CD4-positive, alpha-beta T cell treated with Interleukin-4 for 1 hour (primary cell): ENCODE results near the gene ITGB5.
A peak's percentile ranks its signal among the peaks of the same experiment; 100 is the strongest.

Experiments
- DNase-seq, 2 donors: peaks; one replicate each; pipeline ENCODE4 v3.0.0-alpha.2; 2020 to 2022

ITGB5 gene

DNA sequence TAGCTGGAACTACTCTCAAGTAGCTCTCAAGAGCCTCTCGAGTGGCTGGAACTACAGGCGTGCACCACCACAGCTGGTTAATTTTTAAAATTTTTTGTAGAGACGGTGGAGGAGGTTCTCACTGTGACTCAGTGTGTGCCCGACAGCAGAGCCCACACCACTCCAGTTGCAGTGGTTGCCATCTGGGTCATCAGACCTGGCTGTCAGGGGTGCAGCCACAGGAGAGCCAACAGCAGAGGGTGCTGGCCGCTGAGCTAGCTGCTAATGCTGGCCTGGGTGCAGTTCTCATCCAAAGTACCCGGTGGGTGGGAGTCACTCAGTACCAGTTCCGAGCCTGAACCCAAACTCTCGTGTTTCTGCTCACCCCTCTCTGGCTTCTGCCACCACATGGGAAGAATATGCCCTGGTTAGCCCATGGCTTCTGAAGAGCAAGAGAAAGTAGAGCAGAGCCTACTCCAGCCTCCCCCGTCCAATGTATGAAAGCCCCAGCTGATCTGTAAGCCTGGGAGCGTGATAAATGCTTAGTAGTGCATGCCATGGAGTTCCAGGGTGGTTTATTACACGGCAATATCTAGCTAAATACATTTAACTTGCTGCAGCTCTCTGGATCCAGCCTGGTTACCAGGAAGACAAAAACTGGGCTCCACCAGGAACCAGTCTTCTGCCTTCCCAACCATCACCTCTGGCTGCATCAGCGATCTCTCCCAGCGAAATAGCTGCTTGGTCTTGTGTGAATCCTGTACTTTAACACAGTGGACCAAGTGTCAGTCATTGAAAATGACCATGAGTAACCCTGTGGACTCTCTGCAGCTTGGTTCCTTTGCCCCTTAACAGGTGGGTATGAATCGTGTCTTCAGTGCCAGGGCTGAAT lies 139.8 kb downstream of the ITGB5 start:
- no peak for DNase-seq

- DNase-seq: no peak
Measured at GRCh38 chr3:124745756-124746155, 141.4 kb downstream of the ITGB5 start.

DNA sequence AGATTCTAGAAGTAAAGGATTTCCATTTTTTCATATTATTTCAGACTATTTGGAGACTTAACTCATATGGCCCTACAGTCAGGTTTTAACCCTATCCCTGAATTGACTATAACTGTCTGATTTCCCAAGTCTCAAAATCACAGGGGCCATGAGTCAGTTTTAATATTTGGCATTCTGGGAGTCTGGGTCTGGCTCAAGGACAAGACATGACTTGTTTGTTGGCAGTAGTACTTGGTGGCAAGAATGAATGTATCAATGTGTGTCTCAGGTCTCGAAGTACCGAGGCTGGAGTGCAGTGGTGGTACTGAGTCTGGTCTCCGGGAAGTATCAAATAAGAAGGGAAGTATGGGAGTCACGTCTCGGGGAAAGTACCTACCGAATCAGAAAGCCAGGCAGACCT lies 146.1 kb downstream of the ITGB5 start:
- no peak for DNase-seq

DNA sequence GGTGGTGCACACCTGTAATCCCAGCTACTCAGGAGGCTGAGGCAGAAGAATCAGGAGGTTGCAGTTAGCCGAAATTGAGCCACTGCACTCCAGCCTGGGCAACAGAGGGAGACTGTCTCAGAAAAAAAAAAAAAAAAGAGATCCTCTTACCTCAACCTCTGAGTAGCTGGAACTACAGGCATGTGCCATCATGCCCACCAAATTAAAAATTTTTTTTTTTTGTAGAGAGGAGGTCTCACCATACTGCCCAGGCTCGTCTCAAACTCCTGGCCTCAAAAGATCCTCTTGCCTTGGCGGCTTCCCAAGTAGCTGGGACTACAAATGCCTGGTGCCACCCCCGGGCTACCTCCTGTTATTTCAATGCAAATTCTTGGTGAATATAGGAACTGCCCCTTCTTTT lies 155.4 kb downstream of the ITGB5 start:
- DNase-seq: no peak

GRCh38 chr3:124730941-124731297 lies 156.2 kb downstream of the ITGB5 start:
- no peak for DNase-seq

DNA sequence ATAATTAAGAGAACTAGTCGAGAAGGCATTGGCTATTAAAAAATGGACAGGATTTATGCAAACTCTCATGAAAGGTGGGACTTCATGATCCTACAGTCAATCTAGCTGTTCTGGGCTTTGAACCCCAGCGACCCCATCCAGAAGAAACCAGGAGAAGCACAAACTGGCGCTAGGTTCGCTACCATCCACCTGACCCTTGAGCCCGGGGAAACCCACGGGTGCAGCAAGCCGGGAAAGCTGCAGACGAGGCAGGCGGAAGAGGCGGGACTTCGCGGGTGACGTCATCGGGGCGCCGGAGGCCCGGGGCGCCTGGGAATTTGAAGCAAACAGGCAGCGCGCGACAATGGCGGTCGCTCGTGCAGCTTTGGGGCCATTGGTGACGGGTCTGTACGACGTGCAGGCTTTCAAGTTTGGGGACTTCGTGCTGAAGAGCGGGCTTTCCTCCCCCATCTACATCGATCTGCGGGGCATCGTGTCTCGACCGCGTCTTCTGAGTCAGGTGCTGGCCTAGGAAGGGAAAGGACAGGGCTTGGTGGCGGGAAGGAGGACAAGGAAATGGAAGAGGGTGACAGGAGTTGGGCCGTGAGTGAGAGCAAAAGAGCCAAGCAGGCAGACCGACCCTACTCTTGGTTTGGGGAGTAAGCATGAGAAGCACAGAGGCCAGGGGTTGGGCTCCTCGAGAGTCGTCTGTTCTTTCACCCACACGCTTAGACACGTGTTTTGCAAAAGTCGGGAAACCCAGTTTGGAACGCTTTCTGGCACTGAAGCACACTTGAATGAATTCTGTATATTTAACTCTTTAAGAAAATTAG lies 156.8 kb downstream of the ITGB5 start, which contains the start of gene UMPS:
UMPS (plus strand) TSS at position 324 of the 812 bp plus-strand sequence; CDS start at position 344, 20 bp downstream.
- peak; percentile 93 to 94 for DNase-seq

DNA sequence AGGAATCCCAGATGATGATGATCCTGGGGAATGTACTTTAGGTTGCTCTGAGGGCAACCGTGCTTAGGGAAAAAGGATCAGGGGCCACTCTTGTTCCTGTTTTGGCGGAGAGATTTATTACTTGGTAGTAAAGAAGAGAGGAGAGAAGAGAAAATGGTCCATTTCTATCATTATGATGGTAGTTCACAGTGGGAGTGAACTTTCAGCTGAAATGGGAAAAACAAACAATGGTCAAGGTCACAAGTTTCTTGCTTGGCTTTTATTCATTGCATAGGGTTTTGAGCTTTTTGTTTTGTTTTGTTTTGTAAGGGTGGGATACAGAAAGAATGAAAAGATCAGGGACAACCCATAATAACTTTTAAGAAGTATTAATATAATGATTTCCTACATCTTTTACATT lies 164.6 kb downstream of the ITGB5 start:
- no peak for DNase-seq

- DNase-seq: no peak
Measured at GRCh38 chr3:124714223-124714853, 172.8 kb downstream of the ITGB5 start.
